K562 (cell line): ENCODE results near the gene SIDT2. TPM values are rescaled to one million over a fixed set of nuclear protein-coding genes. Genes with fewer than 3 reads are reported as not detected.

Source experiments
- ARID4B ChIP-seq: sonication (generic); formaldehyde crosslinking; IDR thresholded peaks from 2 replicates; pipeline ENCODE4 v1.8.0; 2022; ENCODE audit warnings: mild to moderate bottlenecking, missing genetic modification reagents
- ATF2 ChIP-seq: sonication (generic); formaldehyde crosslinking; IDR thresholded peaks from 2 replicates; pipeline ENCODE4 v1.8.1; 2022; ENCODE audit warnings: missing genetic modification reagents
- E2F8 ChIP-seq: fragments of 450-650 bp; IDR thresholded peaks from 2 replicates; pipeline ENCODE4 v1.7.1; 2018; ENCODE audit warnings: mild to moderate bottlenecking, low read depth; ENCODE audit not compliant: partially characterized antibody
- FOSL1 ChIP-seq: fragments of 200-800 bp; sonication (Bioruptor generic); conservative IDR thresholded peaks from 2 replicates; pipeline ENCODE4 v1.6.1; 2016; ENCODE audit warnings: missing genetic modification characterization, missing compliant biosample characterization
- FOXK2 ChIP-seq, 2 experiments: fragments of 450-650 bp; IDR thresholded peaks in 1 of 2; conservative IDR thresholded peaks in 1 of 2; 2 replicates each; pipeline ENCODE4 v1.6.1; 2016; ENCODE audit warnings: low read depth in 2 of 2, mild to moderate bottlenecking in 1 of 2
- L3MBTL2 ChIP-seq: fragments of 450-650 bp; IDR thresholded peaks from 2 replicates; pipeline ENCODE4 v1.6.1; 2016; ENCODE audit warnings: mild to moderate bottlenecking, moderate library complexity
- MAZ ChIP-seq, 2 experiments: fragments of 450-650 bp in 1 of 2; sonication (generic) in 1 of 2; formaldehyde crosslinking; IDR thresholded peaks in 1 of 2; conservative IDR thresholded peaks in 1 of 2; 2 replicates each; pipeline versions ENCODE4 v1.4.0 to v1.5.0; 2020; ENCODE audit warnings: mild to moderate bottlenecking in 1 of 2, missing genetic modification reagents in 1 of 2
- MNT ChIP-seq, 2 experiments: fragments of 450-650 bp; conservative IDR thresholded peaks; 2 replicates each; pipeline ENCODE4 v1.6.1; 2017; ENCODE audit warnings: mild to moderate bottlenecking in 2 of 2, moderate library complexity in 2 of 2
- PCBP2 ChIP-seq: fragments of 200-400 bp; formaldehyde crosslinking; IDR thresholded peaks from 2 replicates; pipeline ENCODE4 v1.6.1; 2018; ENCODE audit warnings: low read length, low read depth, mild to moderate bottlenecking, moderate library complexity; ENCODE audit not compliant: poor library complexity, severe bottlenecking
- RAD51 ChIP-seq: fragments of 450-650 bp; IDR thresholded peaks from 2 replicates; pipeline ENCODE4 v1.7.1; 2016; ENCODE audit warnings: low read depth, mild to moderate bottlenecking, borderline replicate concordance
- TAF9B ChIP-seq: fragments of 450-650 bp; IDR thresholded peaks from 2 replicates; pipeline ENCODE4 v1.6.1; 2018; ENCODE audit warnings: mild to moderate bottlenecking; ENCODE audit not compliant: partially characterized antibody
- polyA plus RNA-seq, 8 experiments: library from polyadenylated mRNA; depleted of rRNA in 4 of 8; stranded (reverse) in 5 of 8; unstranded in 3 of 8; fragments of >200 nt; fragmentation: Nextera tagmentation in 2 of 8; fragmentation: Illumina TruSeq in 1 of 8; extraction: Ambion mirVana in 2 of 8; extraction: Trizol in 1 of 8; gene quantifications; 2 replicates each; pipeline versions ENCODE4 v1.2.1 to v1.2.3, GENCODE V29; 2011 to 2014; ENCODE audit warnings: inconsistent platforms in 1 of 8, missing spikeins in 1 of 8
- total RNA-seq, 7 experiments: library from RNA; depleted of rRNA in 6 of 7; stranded (reverse); fragments of >200 nt in 6 of 7; fragmentation: Illumina TruSeq in 2 of 7; extraction: Trizol in 2 of 7; gene quantifications; 2 replicates each; pipeline versions ENCODE4 v1.2.1 to v1.2.3, GENCODE V29; 2011 to 2021; ENCODE audit warnings: low replicate concordance in 1 of 7

Gene SIDT2
- total and polyA plus RNA-seq, 9 of the 15 experiments (the other 6 are each of a cell fraction or from before 2014, with no cell fraction given): 2.4 to 20.2 (median 6.5) TPM

- TF ChIP-seq E2F8 (no peak), TAF9B (no peak), MNT (conservative IDR thresholded peaks at IDR 0.05) (peak; percentile 24 to 73; a peak in 3 of 4 replicates), L3MBTL2 (peak; percentile 54), PCBP2 (no peak), MAZ (CRISPR knock-in tag; conservative IDR thresholded peaks at IDR 0.05 in 1 of 2, IDR thresholded peaks at IDR 0.05 in 1 of 2) (peak in 1 of 2 experiments; percentile 32; a peak in 1 of 4 replicates), RAD51 (peak; percentile 90), ATF2 (no peak), ARID4B (CRISPR knock-in tag) (no peak), FOXK2 (conservative IDR thresholded peaks at IDR 0.05 in 1 of 2, IDR thresholded peaks at IDR 0.05 in 1 of 2; ENCODE audit: low read depth in 2 of 2) (peak; percentile 74 to 79; a peak in 2 of 4 replicates), FOSL1 (tag) (peak; percentile 84)
Observed at GRCh38 chr11:117172724-117173421, 5.7 kb upstream of the SIDT2 start (continued).
